ENCODE measurements around the gene NPSR1. TPM values are rescaled to one million over a fixed set of nuclear protein-coding genes. Genes with fewer than 3 reads are reported as not detected.
A peak's percentile ranks its signal among the peaks of the same experiment; 100 is the strongest.

The NPSR1 gene
- polyA plus RNA-seq, 1 of the 3 experiments (the other 2 are of a cell fraction) = not detected

DNA sequence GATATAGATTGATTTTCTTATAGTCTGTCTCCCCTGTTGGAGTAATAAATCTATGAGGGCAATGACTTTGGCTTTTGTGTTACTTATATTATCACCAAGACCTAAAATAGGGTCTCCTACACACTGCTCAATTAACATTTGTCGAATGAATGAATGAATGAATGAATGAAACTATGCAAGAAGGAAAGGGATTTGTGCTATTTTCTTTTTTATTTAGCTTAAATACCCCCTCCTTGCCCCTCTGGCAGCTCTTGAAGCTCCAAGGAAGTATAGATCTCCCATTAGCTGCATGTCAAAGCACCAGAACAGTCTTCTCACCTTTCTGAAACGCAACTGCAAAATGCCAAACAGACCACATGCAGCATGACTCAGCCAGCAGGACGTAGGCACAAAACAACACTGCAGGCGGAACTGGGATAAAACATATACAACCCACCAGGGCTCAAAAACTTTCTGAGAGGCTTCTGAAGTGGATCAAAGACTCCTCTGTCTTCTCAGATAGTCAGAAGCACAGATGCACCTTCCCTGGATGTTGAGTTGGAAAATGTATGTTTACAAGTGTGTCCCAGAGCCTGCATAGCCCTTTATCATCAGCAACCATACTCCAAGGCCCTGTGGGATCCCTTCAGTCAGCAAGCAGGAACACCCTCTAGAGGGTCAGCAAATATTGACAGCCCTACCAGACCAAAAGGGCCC, 187.8 kb downstream of the NPSR1 start:
- CTCF ChIA-PET = interaction anchor here (0.8 to 1.9 kb wide), 3 partner anchors 22 to 24 kb away, joined by 3 to 6 read pairs (median 4); no protein-coding TSS in a partner anchor
- Histone ChIP-seq H2AFZ (ENCODE audit: low read depth) (no peak overlapping the region), H3F3A (replicated peaks; ENCODE audit: insufficient read depth) (no peaks in the 10 kb centered on the region), H3K4me3 (ENCODE audit: low read depth in 2 of 2, low read length in 1 of 2) (no peak overlapping the region; a peak in 1 of 4 replicates), H3K79me2 (ENCODE audit: insufficient read depth) (no peaks in the 10 kb centered on the region), H3K27me3 (ENCODE audit: insufficient read depth) (no peaks in the 10 kb centered on the region; the same call in 1 of the 2 replicates), H3K9me2 (no peaks in the 10 kb centered on the region), H3K36me3 (replicated peaks in 1 of 2; ENCODE audit: control insufficient read depth in 1 of 2, insufficient read depth in 2 of 2, low read length in 1 of 2) (no peaks in the 10 kb centered on the region), H4K20me1 (ENCODE audit: insufficient read depth) (no peaks in the 10 kb centered on the region), H3K4me1 (ENCODE audit: control insufficient read depth in 1 of 2, insufficient read depth in 2 of 2, low read depth in 1 of 2, low read length in 1 of 2) (no peaks in the 10 kb centered on the region; a peak in 1 of 4 replicates), H3K9ac (no peak overlapping the region), H3K4me2 (no peak overlapping the region), H3K27ac (ENCODE audit: low read depth in 2 of 2, low read length in 1 of 2) (no peak overlapping the region), H3K9me3 (no peaks in the 10 kb centered on the region)
- DNase-seq = no peak
- TF ChIP-seq CHD2 (IDR thresholded peaks at IDR 0.05; ENCODE audit: low read length, partially characterized antibody) = no peak
- TF ChIP-seq, protein P1, sequence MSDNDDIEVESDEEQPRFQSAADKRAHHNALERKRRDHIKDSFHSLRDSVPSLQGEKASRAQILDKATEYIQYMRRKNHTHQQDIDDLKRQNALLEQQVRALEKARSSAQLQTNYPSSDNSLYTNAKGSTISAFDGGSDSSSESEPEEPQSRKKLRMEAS (IDR thresholded peaks at IDR 0.05; ENCODE audit: low read depth) = 0 out of 2 replicates have a peak, but pooled peaks have one; percentile 26
- POLR2A ChIA-PET = no interaction called here
- 14% methylated on average over 4 of the region's 4 CpGs for WGBS (ENCODE audit: low lambda C conversion rate)

DNA sequence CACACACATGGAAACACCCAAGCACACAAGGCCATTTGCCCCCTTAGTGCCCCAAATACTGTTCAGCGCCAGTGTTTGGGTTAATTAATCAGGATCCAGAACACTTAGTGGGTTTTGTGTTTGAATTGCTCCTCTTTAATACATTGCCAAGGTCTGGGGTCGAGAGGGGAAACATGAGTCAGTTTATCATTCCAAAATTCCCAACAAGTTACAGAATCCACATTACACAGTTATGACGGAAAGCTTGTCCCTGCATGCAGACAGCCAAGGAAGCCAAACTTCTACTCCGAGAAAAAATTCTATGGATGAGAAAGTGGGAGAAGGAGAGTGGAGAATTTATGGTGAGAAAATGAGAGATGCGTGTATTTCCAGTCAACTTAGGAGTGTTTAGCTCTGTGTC, 189.0 kb downstream of the NPSR1 start:
- CTCF ChIA-PET = interaction anchor here (1.9 kb wide), 1 partner anchor 23 kb away, joined by 6 read pairs; no protein-coding TSS in a partner anchor
- Histone ChIP-seq H3K27me3 (ENCODE audit: insufficient read depth) (no peaks in the 10 kb centered on the region), H3K9me2 (no peaks in the 10 kb centered on the region), H3K4me3 (ENCODE audit: low read depth in 2 of 2, low read length in 1 of 2) (no peak overlapping the region), H3K79me2 (ENCODE audit: insufficient read depth) (no peaks in the 10 kb centered on the region), H3K4me2 (no peak overlapping the region), H3F3A (replicated peaks; ENCODE audit: insufficient read depth) (no peaks in the 10 kb centered on the region), H3K27ac (ENCODE audit: low read depth in 2 of 2, low read length in 1 of 2) (no peak overlapping the region), H2AFZ (ENCODE audit: low read depth) (no peak overlapping the region), H3K36me3 (replicated peaks in 1 of 2; ENCODE audit: control insufficient read depth in 1 of 2, insufficient read depth in 2 of 2, low read length in 1 of 2) (no peaks in the 10 kb centered on the region), H4K20me1 (ENCODE audit: insufficient read depth) (no peaks in the 10 kb centered on the region), H3K9me3 (no peaks in the 10 kb centered on the region), H3K4me1 (ENCODE audit: control insufficient read depth in 1 of 2, insufficient read depth in 2 of 2, low read depth in 1 of 2, low read length in 1 of 2) (no peaks in the 10 kb centered on the region; a peak in 1 of 4 replicates), H3K9ac (no peak overlapping the region)
- 29% methylated on average over 5 of the region's 5 CpGs for WGBS (ENCODE audit: low lambda C conversion rate)
- DNase-seq = no peak
- POLR2A ChIA-PET = no interaction called here
- TF ChIP-seq GATA2 (CRISPR knock-in tag; IDR thresholded peaks at IDR 0.05) (no peak), GABPA (IDR thresholded peaks at IDR 0.05; ENCODE audit: low read depth) (no peak), CHD2 (IDR thresholded peaks at IDR 0.05; ENCODE audit: low read length, partially characterized antibody) (no peak), MEF2A (IDR thresholded peaks at IDR 0.05; ENCODE audit: borderline replicate concordance, low read depth) (no peak), YY1 (IDR thresholded peaks at IDR 0.05; ENCODE audit: low read depth) (no peak), POLR2AphosphoS5 (IDR thresholded peaks at IDR 0.05; ENCODE audit: low read depth, low read length) (no peak), RAD21 (IDR thresholded peaks at IDR 0.05; ENCODE audit: low read length) (no peak), FOXM1 (IDR thresholded peaks at IDR 0.05; ENCODE audit: low read depth) (no peak), RCOR1 (IDR thresholded peaks at IDR 0.05; ENCODE audit: low read length) (no peak), JUND (IDR thresholded peaks at IDR 0.05) (no peak), TEAD4 (IDR thresholded peaks at IDR 0.05; ENCODE audit: borderline replicate concordance, insufficient read depth) (no peak), SIN3A (IDR thresholded peaks at IDR 0.05; ENCODE audit: borderline replicate concordance, low read depth, low read length) (no peak), NRF1 (IDR thresholded peaks at IDR 0.05; ENCODE audit: low read depth, low read length) (no peak), TAF1 (IDR thresholded peaks at IDR 0.05; ENCODE audit: borderline replicate concordance, low read depth, low read length) (no peak)
- TF ChIP-seq, protein P2, sequence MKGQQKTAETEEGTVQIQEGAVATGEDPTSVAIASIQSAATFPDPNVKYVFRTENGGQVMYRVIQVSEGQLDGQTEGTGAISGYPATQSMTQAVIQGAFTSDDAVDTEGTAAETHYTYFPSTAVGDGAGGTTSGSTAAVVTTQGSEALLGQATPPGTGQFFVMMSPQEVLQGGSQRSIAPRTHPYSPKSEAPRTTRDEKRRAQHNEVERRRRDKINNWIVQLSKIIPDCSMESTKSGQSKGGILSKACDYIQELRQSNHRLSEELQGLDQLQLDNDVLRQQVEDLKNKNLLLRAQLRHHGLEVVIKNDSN (IDR thresholded peaks at IDR 0.05; ENCODE audit: borderline replicate concordance, low read depth) = no peak
- TF ChIP-seq, protein P3, sequence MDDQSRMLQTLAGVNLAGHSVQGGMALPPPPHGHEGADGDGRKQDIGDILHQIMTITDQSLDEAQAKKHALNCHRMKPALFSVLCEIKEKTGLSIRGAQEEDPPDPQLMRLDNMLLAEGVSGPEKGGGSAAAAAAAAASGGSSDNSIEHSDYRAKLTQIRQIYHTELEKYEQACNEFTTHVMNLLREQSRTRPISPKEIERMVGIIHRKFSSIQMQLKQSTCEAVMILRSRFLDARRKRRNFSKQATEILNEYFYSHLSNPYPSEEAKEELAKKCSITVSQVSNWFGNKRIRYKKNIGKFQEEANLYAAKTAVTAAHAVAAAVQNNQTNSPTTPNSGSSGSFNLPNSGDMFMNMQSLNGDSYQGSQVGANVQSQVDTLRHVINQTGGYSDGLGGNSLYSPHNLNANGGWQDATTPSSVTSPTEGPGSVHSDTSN (IDR thresholded peaks at IDR 0.05) = no peak
- TF ChIP-seq, protein P4, sequence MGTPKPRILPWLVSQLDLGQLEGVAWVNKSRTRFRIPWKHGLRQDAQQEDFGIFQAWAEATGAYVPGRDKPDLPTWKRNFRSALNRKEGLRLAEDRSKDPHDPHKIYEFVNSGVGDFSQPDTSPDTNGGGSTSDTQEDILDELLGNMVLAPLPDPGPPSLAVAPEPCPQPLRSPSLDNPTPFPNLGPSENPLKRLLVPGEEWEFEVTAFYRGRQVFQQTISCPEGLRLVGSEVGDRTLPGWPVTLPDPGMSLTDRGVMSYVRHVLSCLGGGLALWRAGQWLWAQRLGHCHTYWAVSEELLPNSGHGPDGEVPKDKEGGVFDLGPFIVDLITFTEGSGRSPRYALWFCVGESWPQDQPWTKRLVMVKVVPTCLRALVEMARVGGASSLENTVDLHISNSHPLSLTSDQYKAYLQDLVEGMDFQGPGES (IDR thresholded peaks at IDR 0.05; ENCODE audit: low read depth, low read length) = no peak
- TF ChIP-seq, protein P5, sequence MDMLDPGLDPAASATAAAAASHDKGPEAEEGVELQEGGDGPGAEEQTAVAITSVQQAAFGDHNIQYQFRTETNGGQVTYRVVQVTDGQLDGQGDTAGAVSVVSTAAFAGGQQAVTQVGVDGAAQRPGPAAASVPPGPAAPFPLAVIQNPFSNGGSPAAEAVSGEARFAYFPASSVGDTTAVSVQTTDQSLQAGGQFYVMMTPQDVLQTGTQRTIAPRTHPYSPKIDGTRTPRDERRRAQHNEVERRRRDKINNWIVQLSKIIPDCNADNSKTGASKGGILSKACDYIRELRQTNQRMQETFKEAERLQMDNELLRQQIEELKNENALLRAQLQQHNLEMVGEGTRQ (IDR thresholded peaks at IDR 0.05; ENCODE audit: borderline replicate concordance, low read depth, low read length) = no peak
- TF ChIP-seq, protein P6, sequence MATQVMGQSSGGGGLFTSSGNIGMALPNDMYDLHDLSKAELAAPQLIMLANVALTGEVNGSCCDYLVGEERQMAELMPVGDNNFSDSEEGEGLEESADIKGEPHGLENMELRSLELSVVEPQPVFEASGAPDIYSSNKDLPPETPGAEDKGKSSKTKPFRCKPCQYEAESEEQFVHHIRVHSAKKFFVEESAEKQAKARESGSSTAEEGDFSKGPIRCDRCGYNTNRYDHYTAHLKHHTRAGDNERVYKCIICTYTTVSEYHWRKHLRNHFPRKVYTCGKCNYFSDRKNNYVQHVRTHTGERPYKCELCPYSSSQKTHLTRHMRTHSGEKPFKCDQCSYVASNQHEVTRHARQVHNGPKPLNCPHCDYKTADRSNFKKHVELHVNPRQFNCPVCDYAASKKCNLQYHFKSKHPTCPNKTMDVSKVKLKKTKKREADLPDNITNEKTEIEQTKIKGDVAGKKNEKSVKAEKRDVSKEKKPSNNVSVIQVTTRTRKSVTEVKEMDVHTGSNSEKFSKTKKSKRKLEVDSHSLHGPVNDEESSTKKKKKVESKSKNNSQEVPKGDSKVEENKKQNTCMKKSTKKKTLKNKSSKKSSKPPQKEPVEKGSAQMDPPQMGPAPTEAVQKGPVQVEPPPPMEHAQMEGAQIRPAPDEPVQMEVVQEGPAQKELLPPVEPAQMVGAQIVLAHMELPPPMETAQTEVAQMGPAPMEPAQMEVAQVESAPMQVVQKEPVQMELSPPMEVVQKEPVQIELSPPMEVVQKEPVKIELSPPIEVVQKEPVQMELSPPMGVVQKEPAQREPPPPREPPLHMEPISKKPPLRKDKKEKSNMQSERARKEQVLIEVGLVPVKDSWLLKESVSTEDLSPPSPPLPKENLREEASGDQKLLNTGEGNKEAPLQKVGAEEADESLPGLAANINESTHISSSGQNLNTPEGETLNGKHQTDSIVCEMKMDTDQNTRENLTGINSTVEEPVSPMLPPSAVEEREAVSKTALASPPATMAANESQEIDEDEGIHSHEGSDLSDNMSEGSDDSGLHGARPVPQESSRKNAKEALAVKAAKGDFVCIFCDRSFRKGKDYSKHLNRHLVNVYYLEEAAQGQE (IDR thresholded peaks at IDR 0.05; ENCODE audit: low read depth, low read length) = no peak

Measured in SK-N-SH (cell line).